LNCaP clone FGC (cell line): ENCODE data around the gene NAA60.
A peak's percentile ranks its signal among the peaks of the same experiment; 100 is the strongest.

Experiments used
- DNase-seq: peaks from one replicate; pipeline ENCODE4 v3.0.0-alpha.2; 2011; ENCODE audit warnings: low read depth
- H3K4me3 ChIP-seq: 2 replicates; pipeline ENCODE4 v1.5.1; 2011; ENCODE audit warnings: mild to moderate bottlenecking, low read depth, low read length, control low read depth
- TF ChIP-seq, protein P1 (sequence below): IDR thresholded peaks from 2 replicates; pipeline ENCODE4 v1.5.1; 2012; ENCODE audit warnings: mild to moderate bottlenecking; ENCODE audit not compliant: control insufficient read depth, insufficient read depth; ENCODE audit errors: extremely low read depth

Gene NAA60

DNA sequence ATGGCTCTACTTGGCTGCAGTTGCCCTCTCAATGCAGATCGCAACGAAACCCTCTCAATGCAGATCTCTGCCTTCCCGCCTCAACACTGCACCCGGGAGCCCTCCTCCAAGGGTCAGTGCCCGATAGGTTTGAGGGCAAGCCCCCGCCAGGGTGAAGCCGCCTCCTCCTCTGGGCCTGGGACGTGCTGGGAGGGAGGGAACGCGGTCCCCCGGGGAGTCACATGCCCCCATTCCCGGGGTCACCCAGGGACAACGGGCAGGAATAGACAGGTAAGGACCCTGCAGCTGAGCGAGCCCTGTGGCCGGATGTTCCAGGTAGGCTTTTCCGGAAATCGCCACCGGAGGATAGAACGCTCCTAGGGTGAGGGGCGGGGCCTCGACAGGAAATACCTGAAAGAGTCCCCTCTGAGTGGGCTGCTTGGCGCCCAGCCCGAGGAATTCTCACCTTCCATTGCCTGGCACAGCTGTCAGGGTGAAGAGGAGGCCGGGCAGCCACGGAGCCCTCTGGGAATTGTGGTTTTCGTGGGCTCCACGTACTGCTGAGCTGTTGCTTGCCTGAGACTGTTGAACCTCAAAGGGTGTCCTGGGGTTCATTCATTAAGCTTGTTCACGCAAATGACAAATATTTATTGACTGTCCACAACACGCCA lies 29.6 kb upstream of the NAA60 start:
- no peak for DNase-seq
- H3K4me3 ChIP-seq, result no peak overlapping the region
- TF ChIP-seq, protein P1, sequence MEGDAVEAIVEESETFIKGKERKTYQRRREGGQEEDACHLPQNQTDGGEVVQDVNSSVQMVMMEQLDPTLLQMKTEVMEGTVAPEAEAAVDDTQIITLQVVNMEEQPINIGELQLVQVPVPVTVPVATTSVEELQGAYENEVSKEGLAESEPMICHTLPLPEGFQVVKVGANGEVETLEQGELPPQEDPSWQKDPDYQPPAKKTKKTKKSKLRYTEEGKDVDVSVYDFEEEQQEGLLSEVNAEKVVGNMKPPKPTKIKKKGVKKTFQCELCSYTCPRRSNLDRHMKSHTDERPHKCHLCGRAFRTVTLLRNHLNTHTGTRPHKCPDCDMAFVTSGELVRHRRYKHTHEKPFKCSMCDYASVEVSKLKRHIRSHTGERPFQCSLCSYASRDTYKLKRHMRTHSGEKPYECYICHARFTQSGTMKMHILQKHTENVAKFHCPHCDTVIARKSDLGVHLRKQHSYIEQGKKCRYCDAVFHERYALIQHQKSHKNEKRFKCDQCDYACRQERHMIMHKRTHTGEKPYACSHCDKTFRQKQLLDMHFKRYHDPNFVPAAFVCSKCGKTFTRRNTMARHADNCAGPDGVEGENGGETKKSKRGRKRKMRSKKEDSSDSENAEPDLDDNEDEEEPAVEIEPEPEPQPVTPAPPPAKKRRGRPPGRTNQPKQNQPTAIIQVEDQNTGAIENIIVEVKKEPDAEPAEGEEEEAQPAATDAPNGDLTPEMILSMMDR, result no peak

DNA sequence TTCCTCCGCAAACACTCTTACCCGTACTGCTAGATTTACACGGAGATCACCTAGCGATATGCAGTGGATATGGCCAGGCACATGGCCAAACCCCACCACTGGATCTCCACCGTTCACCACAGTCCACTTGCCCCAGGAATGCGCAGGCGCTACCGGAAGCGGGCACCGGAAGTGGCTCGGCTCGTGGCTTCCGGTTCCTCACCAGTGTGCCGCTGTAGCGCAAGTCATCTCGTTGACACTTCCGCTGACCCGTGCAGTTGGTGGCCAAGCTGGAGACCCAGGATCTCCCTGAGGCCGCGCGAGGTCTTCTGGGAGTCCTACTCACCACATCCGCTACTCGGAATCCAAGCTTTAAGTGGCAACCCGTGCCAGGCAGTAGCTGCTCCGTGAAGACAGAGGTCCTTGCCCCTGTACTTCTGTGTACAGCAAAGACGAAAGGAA lies 11.7 kb upstream of the NAA60 start:
- no peak overlapping the region for H3K4me3 ChIP-seq
- no peak for DNase-seq
- TF ChIP-seq, protein P1, result no peak

DNA sequence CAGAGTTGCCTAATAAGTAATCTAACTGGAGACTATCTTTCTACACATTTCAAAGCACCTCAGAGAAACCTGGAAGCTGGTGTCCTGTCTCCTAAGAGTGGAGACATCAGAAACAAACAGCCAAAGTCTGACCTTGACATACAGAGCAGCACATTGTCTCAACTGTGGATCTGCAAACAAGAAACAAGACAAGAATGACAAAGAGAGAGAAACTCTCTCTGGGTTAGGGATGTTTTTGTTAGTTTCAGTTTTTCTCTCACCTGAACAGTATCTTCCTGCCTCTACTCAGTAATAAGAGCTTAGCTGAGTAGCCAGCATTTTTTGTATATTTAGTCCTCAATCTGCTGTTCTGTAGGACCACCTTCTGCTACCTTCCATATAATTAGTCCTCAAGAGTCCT lies 9.1 kb upstream of the NAA60 start:
- TF ChIP-seq, protein P1, result no peak
- no peak overlapping the region for H3K4me3 ChIP-seq
- no peak for DNase-seq

DNA sequence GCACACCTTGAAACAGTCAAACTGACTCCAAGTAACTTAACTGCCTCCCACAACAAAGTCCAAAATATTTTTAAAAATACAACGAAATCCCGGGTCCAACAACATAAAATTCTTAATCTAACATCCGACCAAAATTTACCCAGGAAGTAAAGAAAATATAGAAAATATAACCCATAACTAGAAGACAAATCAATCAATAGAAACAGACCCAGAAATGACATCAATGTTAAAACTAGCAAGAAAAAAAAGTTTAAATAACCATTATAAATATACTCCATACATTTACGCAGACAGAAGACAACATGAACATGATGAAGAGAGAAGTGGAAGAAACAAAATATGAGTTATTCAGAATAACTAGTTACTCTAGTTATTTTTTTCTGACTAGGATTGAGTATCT lies 3.8 kb upstream of the NAA60 start:
- H3K4me3 ChIP-seq, result no peak overlapping the region
- TF ChIP-seq, protein P1, result no peak
- DNase-seq, result no peak

DNA sequence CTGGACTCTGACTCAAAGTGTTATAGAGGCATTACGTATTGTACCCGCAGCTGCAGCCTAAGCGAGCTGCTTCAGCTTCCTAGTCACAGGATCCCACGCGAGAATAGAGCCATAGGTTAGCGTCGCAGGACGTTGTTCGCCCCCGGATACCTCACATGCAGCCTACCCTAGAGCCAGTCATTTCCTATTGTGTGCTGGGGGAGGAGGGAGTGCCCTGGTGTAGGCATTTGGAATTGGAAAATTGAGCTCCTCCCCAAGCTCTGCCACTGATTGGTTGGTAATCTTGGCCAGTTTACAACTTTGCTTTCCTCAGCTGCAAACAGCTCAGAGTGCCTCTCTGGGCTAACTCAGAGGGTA lies 530 bp downstream of the NAA60 start:
- peak overlapping the region; percentile 87 for H3K4me3 ChIP-seq
- DNase-seq, result peak; percentile 63
- TF ChIP-seq, protein P1, result no peak

DNA sequence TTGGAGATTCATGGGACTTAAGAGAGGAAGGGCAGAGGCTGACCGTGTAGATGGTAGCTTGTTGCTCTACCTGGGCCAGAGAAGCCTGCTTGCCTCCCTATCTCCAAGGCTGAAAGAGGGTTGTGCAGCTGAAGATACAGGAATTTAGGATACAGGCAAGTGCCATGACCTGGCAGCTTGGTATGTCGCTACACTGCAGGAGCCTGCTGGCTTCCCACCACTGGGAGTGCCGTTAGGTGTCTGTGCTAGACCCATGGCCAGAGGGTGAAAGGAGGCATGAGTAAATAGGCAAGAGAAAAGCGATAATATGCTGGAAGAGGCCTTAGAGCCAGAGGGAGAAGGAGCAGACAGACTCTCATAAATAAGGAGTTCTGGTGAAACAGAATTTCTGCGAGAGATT lies 10.6 kb downstream of the NAA60 start:
- H3K4me3 ChIP-seq, result no peak overlapping the region
- TF ChIP-seq, protein P1, result no peak
- no peak for DNase-seq

DNA sequence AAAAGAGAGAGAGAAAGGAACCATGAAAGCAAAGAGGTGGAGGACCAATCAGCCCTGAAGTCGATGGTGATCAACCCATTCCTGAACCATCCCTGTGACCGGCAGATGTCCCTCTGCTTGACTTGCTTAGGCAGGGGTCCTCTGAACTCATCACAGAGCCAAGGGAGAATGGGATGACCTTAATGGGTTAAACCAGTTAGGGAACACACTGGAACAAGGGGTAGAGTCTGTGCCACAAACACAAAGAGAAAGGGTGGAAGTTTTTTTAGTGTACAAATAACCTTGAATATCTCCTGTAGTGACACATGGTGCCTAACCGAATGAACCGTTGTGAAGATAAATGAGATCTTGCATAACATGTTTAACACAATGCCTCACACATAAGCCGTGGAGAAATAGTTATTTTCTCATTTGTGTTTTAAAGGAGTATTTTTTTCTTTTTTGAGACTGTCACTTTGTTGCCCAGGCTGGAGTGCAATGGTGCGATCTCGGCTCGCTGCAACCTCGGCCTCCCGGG lies 11.2 kb downstream of the NAA60 start:
- DNase-seq, result no peak
- H3K4me3 ChIP-seq, result no peak overlapping the region
- TF ChIP-seq, protein P1, result no peak
